Endothelial cell of umbilical vein (primary cell): ENCODE data around the gene EPB42. TPM values are rescaled to one million over a fixed set of nuclear protein-coding genes. Genes with fewer than 3 reads are reported as not detected.
"Not testable (repeated sequence)": the region's sequence is repeated elsewhere in the genome, so short reads cannot be mapped to it uniquely, and the experiment has no call there.

Experiments used
- BruUV-seq: library from RNA; stranded (reverse); fragments of 400-500 nt; replicated peaks from 2 replicates; lab custom pipeline; 2021; lab: Mats Ljungman, UMichigan
- CTCF ChIA-PET: fragments of 300-600, 350-600 bp; sonication (Branson Sonifier 250); formaldehyde crosslinking; loops from one replicate; lab custom pipeline; 2021; ENCODE audit warnings: antibody characterized with exemption, inconsistent platforms; lab: Charles Lee
- POLR2A ChIA-PET: fragments of 300-600, 350-600 bp; sonication (Branson Sonifier 250); formaldehyde crosslinking; loops from one replicate; lab custom pipeline; 2021; ENCODE audit warnings: antibody characterized with exemption, inconsistent platforms; lab: Charles Lee
- DNase-seq: peaks from one replicate; pipeline ENCODE4 v3.0.0-alpha.2; 2011; ENCODE audit warnings: low read depth, low spot score
- FAIRE-seq: peaks from 2 replicates; lab custom pipeline; 2011; peaks lifted over from hg19 to GRCh38; lab: Jason Lieb, UNC
- H2AFZ ChIP-seq: 2 replicates; pipeline ENCODE4 v1.6.0; 2012; ENCODE audit warnings: low read depth, low read length, control low read depth, inconsistent platforms
- H3K27ac ChIP-seq: 2 replicates; pipeline ENCODE4 v1.5.1; 2011; ENCODE audit warnings: low read depth, mild to moderate bottlenecking, control low read depth, low read length, moderate library complexity; ENCODE audit not compliant: insufficient read depth
- H3K27me3 ChIP-seq, 2 experiments: 2 replicates each; pipeline versions ENCODE4 v1.6.0 to v1.6.1; 2011; ENCODE audit warnings: low read length in 2 of 2, mixed read lengths in 1 of 2; ENCODE audit not compliant: control insufficient read depth in 2 of 2, insufficient read depth in 2 of 2
- H3K36me3 ChIP-seq, 2 experiments: 2 replicates in 1 of 2; 3 replicates in 1 of 2; pipeline ENCODE4 v1.5.1; 2011; ENCODE audit warnings: low read length in 2 of 2, mild to moderate bottlenecking in 1 of 2, moderate library complexity in 1 of 2; ENCODE audit not compliant: control insufficient read depth in 2 of 2, insufficient read depth in 2 of 2; ENCODE audit errors: extremely low read depth in 1 of 2
- H3K4me1 ChIP-seq: 3 replicates; pipeline ENCODE4 v1.5.1; 2011; ENCODE audit warnings: mild to moderate bottlenecking, low read length; ENCODE audit not compliant: control insufficient read depth, insufficient read depth; ENCODE audit errors: extremely low read depth
- H3K4me2 ChIP-seq: 2 replicates; pipeline ENCODE4 v1.6.1; 2011; ENCODE audit warnings: low read length, control low read depth, mixed read lengths; ENCODE audit not compliant: insufficient read depth
- H3K4me3 ChIP-seq, 3 experiments: fragments of 200-600 bp in 1 of 3; sonication (generic), shearing (Covaris generic) in 1 of 3; replicated peaks in 1 of 3; 2 replicates each; pipeline ENCODE4 v1.5.1; 2011 to 2016; ENCODE audit warnings: control low read depth in 3 of 3, low read length in 3 of 3, mild to moderate bottlenecking in 2 of 3, inconsistent platforms in 1 of 3, low read depth in 1 of 3, moderate library complexity in 1 of 3; ENCODE audit not compliant: insufficient read depth in 1 of 3
- H3K79me2 ChIP-seq: 2 replicates; pipeline ENCODE4 v1.6.0; 2012; ENCODE audit warnings: low read length, inconsistent platforms; ENCODE audit not compliant: control insufficient read depth, insufficient read depth
- H3K9ac ChIP-seq: replicated peaks from 2 replicates; pipeline ENCODE3; 2011; ENCODE audit warnings: low read length, control low read depth; ENCODE audit not compliant: insufficient read depth; ENCODE audit errors: extremely low read depth
- H3K9me1 ChIP-seq: replicated peaks from 3 replicates; pipeline ENCODE4 v1.6.0; 2011; ENCODE audit warnings: mild to moderate bottlenecking, low read length; ENCODE audit not compliant: control insufficient read depth, insufficient read depth; ENCODE audit errors: extremely low read depth
- H3K9me3 ChIP-seq: replicated peaks from 2 replicates; pipeline ENCODE4 v1.5.1; 2012; ENCODE audit warnings: low read length, inconsistent platforms; ENCODE audit not compliant: control insufficient read depth, insufficient read depth
- H4K20me1 ChIP-seq: replicated peaks from 2 replicates; pipeline ENCODE3; 2011; ENCODE audit warnings: mild to moderate bottlenecking, low read length; ENCODE audit not compliant: control insufficient read depth, insufficient read depth; ENCODE audit errors: extremely low read depth
- EZH2 ChIP-seq: IDR thresholded peaks from 2 replicates; pipeline ENCODE4 v1.6.1; 2012; ENCODE audit warnings: borderline replicate concordance, low read depth, mild to moderate bottlenecking, moderate library complexity, low read length, inconsistent platforms; ENCODE audit not compliant: severe bottlenecking
- GATA2 ChIP-seq: IDR thresholded peaks from 2 replicates; pipeline ENCODE4 v1.7.0; 2011; ENCODE audit warnings: low read depth, mild to moderate bottlenecking, moderate library complexity, mixed read lengths, low read length; ENCODE audit not compliant: insufficient read length, insufficient read depth
- POLR2A ChIP-seq: IDR thresholded peaks from 2 replicates; pipeline ENCODE4 v1.6.1; 2012; ENCODE audit warnings: low read depth, mild to moderate bottlenecking, control low read depth, low read length
- dilution Hi-C: fragments of 300-500 bp; cut with MboI; formaldehyde crosslinking; loops from one replicate; pipeline ENCODE4 v1.15.0; 2019; ENCODE audit warnings: low sequenced_read_pairs; ENCODE audit not compliant: extremely low pct_ligation_motif_present
- intact Hi-C: fragments of 100-400 bp; cut with micrococcal nuclease; formaldehyde crosslinking; loops from one replicate; pipeline ENCODE4 v1.10.0; 2022
- polyA plus RNA-seq, 4 experiments: library from polyadenylated mRNA; depleted of rRNA in 3 of 4; stranded (reverse) in 3 of 4; unstranded in 1 of 4; fragments of >200 nt; gene quantifications; 2 replicates each; pipeline versions ENCODE4 v1.2.1 to v1.2.3, GENCODE V29; 2011 to 2012; ENCODE audit warnings: missing spikeins in 1 of 4
- total RNA-seq: library from RNA; stranded (reverse); gene quantifications from 2 replicates; pipeline ENCODE4 v1.2.3, GENCODE V29; 2021
- TF ChIP-seq, protein P1 (sequence below): IDR thresholded peaks from 2 replicates; pipeline ENCODE4 v1.6.1; 2011; ENCODE audit not compliant: insufficient read depth, insufficient read length
- TF ChIP-seq, protein P2 (sequence below), 2 donors: IDR thresholded peaks; 1 replicate in 1 of 2; 2 replicates in 1 of 2; pipeline ENCODE4 v1.5.1; 2011; ENCODE audit warnings: low read length in 2 of 2, mild to moderate bottlenecking in 2 of 2, moderate library complexity in 2 of 2, control low read depth in 1 of 2, inconsistent platforms in 1 of 2, low read depth in 1 of 2; ENCODE audit not compliant: insufficient read depth in 1 of 2; ENCODE audit errors: extremely low read depth in 1 of 2

EPB42 gene
- total and polyA plus RNA-seq, 2 donors (not counting 3 experiments of a cell fraction or from before 2014, with no cell fraction given) = not detected

DNA sequence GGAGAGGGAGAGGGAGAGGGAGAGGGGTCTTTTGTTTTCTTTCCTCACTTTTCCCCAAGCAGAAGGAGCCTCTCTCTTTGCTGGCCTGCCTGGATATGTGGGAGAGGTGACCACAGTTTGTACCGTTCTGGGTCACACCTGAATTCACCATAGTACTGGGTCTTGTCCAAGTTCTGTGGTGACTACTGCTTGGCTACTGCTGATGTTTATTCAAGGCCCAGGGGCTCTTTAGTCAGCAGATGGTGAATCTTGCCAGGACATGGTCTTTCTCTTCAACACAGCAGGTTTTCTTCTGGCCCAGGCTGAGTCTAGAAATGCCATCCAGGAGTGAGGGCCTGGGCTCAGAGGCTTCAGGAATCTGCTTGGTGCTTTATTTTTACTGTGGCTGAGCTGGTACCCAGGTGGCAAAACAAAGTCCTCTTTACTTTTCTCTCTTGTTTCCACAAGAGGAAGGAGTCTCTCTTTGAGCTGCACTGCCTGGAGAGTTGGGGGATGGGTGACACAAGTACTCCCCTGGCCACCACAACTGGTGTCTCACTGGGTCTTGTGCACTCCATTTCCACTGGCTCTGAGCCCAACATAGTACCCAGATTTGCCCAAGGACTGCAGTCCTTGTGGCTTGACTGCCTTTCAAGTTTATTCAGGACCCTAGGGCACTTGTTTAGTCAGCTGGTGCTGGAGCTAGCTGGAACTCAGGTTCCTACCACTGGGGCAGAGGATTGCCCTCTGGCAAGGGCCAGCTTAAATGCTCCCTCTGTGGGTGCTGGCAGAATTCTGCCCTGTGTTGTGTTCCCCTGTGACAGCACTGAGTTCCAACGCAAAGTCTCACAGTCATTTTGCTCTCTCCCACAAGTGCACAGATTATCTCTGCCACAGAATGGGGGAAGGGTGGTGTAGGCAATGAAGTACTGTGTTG lies 52.4 kb downstream of the EPB42 start:
- dilution Hi-C loops = no loop called here
- FAIRE-seq (no peak), DNase-seq (no peak)
- Histone ChIP-seq H3K4me2 (no peak overlapping the region), H3K27ac (no peak overlapping the region), H3K4me3 (no peak overlapping the region), H3K27me3 (no peaks in the 10 kb centered on the region), H3K9me3 (no peaks in the 10 kb centered on the region), H3K36me3 (no peaks in the 10 kb centered on the region), H4K20me1 (no peaks in the 10 kb centered on the region), H3K9ac (no peak overlapping the region), H2AFZ (no peak overlapping the region), H3K9me1 (no peaks in the 10 kb centered on the region), H3K79me2 (no peaks in the 10 kb centered on the region), H3K4me1 (peaks cover 13% of the 10 kb centered on the region)
- intact Hi-C loops = no loop called here
- ChIA-PET POLR2A (no interaction called here), CTCF (interaction anchor here (0.9 kb wide), 1 partner anchor 16 kb away, joined by 4 read pairs; no protein-coding TSS in a partner anchor)
- no peak for TF ChIP-seq POLR2A
- TF ChIP-seq, protein P1, sequence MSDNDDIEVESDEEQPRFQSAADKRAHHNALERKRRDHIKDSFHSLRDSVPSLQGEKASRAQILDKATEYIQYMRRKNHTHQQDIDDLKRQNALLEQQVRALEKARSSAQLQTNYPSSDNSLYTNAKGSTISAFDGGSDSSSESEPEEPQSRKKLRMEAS = no peak
- no peak for TF ChIP-seq EZH2
- no peak for TF ChIP-seq GATA2
- TF ChIP-seq, protein P2, sequence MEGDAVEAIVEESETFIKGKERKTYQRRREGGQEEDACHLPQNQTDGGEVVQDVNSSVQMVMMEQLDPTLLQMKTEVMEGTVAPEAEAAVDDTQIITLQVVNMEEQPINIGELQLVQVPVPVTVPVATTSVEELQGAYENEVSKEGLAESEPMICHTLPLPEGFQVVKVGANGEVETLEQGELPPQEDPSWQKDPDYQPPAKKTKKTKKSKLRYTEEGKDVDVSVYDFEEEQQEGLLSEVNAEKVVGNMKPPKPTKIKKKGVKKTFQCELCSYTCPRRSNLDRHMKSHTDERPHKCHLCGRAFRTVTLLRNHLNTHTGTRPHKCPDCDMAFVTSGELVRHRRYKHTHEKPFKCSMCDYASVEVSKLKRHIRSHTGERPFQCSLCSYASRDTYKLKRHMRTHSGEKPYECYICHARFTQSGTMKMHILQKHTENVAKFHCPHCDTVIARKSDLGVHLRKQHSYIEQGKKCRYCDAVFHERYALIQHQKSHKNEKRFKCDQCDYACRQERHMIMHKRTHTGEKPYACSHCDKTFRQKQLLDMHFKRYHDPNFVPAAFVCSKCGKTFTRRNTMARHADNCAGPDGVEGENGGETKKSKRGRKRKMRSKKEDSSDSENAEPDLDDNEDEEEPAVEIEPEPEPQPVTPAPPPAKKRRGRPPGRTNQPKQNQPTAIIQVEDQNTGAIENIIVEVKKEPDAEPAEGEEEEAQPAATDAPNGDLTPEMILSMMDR (IDR thresholded peaks at IDR 0.05; ENCODE audit: extremely low read depth in 1 of 2, insufficient read depth in 1 of 2, low read depth in 1 of 2, low read length in 2 of 2) = no peak
- no TSS peak for BruUV-seq

DNA sequence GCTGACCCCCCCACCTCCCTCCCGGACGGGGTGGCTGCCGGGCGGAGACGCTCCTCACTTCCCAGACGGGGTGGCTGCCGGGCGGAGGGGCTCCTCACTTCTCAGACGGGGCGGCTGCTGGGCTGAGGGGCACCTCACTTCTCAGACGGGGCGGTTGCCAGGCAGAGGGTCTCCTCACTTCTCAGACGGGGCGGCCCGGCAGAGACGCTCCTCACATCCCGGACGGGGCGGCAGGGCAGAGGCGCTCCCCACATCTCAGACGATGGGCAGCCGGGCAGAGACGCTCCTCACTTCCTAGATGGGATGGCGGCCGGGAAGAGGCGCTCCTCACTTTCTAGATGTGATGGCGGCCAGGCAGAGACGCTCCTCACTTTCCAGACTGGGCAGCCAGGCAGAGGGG lies 53.6 kb downstream of the EPB42 start:
- H3K79me2 ChIP-seq, POLR2A ChIA-PET, H3K4me2 ChIP-seq, H3K9me1 ChIP-seq, H3K27ac ChIP-seq, FAIRE-seq, DNase-seq, H3K36me3 ChIP-seq, H3K27me3 ChIP-seq, H3K9ac ChIP-seq, H4K20me1 ChIP-seq, CTCF ChIA-PET, H3K4me3 ChIP-seq, dilution Hi-C loops, H3K9me3 ChIP-seq, intact Hi-C loops, H2AFZ ChIP-seq, BruUV-seq: not testable (repeated sequence)
- peaks cover 13% of the 10 kb centered on the region for H3K4me1 ChIP-seq
